ENCODE data around the gene ZNF408.
A peak's percentile ranks its signal among the peaks of the same experiment; 100 is the strongest.

ZNF408 gene

DNA sequence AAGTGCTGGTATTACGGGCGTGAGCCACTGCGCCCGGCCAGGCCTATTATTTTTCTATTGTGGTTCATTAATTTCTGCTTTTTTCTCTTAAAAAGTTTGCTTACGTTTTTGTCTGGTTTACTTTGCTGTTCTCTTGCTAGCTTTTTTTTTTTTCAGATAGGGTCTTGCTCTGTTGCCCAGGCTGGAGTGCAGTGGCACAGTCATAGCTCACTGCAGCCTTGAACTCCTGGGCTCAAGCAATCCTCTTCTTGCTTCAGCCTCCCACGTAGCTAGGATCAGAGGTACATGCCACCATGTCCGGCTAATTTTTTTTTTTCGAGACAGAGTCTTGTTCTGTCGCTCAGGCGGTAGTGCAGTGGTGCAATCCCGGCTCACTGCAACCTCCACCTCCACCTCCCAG lies 36.9 kb downstream of the ZNF408 start:
- Histone ChIP-seq H3K9me3 (no peaks in the 10 kb centered on the region), H3K27me3 (no peaks in the 10 kb centered on the region), H3K4me1 (peaks cover 0 to 6% (median 0%) of the 10 kb centered on the region in 4 donors), H3K36me3 (peaks cover 0 to 20% (median 18%) of the 10 kb centered on the region in 3 donors), H3K4me3 (no peak overlapping the region), H3K27ac (no peak overlapping the region)
- no peak for TF ChIP-seq CTCF (IDR thresholded peaks at IDR 0.05)
- no peak for DNase-seq
- intact Hi-C loops (cut with DNase I; ENCODE audit: low total_unique reads): no loop called here

DNA sequence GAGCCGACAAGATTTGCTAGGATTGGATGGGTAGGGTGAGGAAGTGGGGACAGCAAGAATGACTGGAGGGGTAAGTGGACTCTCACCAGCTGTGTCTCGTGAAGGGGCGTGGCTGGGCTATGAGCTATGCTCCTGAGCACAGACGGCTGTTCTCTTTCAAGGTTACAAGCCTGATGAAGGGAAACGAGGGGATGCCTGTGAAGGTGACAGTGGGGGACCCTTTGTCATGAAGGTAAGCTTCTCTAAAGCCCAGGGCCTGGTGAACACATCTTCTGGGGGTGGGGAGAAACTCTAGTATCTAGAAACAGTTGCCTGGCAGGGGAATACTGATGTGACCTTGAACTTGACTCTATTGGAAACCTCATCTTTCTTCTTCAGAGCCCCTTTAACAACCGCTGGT lies 38.1 kb downstream of the ZNF408 start:
- intact Hi-C loops (cut with DNase I; ENCODE audit: low total_unique reads): no loop called here
- TF ChIP-seq CTCF (IDR thresholded peaks at IDR 0.05): no peak
- H3K27me3 ChIP-seq: no peaks in the 10 kb centered on the region

GRCh38 chr11:46741600-46742484 lies 41.0 kb downstream of the ZNF408 start:
- intact Hi-C loops (cut with DNase I; ENCODE audit: low total_unique reads): no loop called here
- H3K36me3 ChIP-seq: peaks cover 23 to 61% (median 54%) of the 10 kb centered on the region in 3 donors
- TF ChIP-seq CTCF (IDR thresholded peaks at IDR 0.05): no peak

More for the DNA sequence above, 38.1 kb downstream of the ZNF408 start:
- peaks cover 0 to 6% (median 0%) of the 10 kb centered on the region in 4 donors for H3K4me1 ChIP-seq
- H3K36me3 ChIP-seq: peaks cover 10 to 31% (median 30%) of the 10 kb centered on the region in 3 donors
- H3K9me3 ChIP-seq: no peaks in the 10 kb centered on the region
- no peak overlapping the region for H3K4me3 ChIP-seq
- H3K27ac ChIP-seq: no peak overlapping the region
- no peak for DNase-seq

DNA sequence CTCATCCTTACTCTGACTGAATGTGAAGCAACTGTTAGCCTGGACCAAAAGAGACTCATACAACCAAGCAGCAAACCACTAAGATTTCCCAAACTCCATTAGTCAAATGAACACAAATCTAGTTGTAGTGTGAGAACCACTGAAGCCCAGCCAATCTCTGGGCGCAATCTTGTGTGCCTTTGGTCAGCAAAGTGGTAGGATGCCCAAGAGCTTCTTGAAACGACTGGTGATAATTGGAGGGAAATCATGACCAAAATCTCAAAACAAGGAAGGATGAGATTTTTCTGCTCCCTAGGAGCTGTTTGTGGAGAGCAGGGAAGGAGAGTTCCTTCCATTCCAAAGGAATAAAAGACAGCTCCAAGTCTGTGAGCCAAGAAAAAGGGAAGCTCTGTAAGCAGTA lies 42.2 kb downstream of the ZNF408 start:
- H3K36me3 ChIP-seq: peaks cover 35 to 73% (median 66%) of the 10 kb centered on the region in 3 donors
- no peak for TF ChIP-seq CTCF (IDR thresholded peaks at IDR 0.05)
- intact Hi-C loops (cut with DNase I; ENCODE audit: low total_unique reads): no loop called here
- no peak for DNase-seq
- H3K4me1 ChIP-seq: no peaks in the 10 kb centered on the region
- H3K27me3 ChIP-seq: no peaks in the 10 kb centered on the region
- H3K9me3 ChIP-seq: no peaks in the 10 kb centered on the region
- no peak overlapping the region for H3K4me3 ChIP-seq
- H3K27ac ChIP-seq: peak overlapping the region in 1 of 2 donors; percentile 41

More at GRCh38 chr11:46741600-46742484, 41.0 kb downstream of the ZNF408 start:
- no peaks in the 10 kb centered on the region for H3K27me3 ChIP-seq
- H3K4me3 ChIP-seq: no peak overlapping the region
- no peak for DNase-seq
- H3K27ac ChIP-seq: peak overlapping the region in 1 of 2 donors; percentile 41
- no peaks in the 10 kb centered on the region for H3K9me3 ChIP-seq
- H3K4me1 ChIP-seq: no peaks in the 10 kb centered on the region

GRCh38 chr11:46743693-46744339 lies 43.0 kb downstream of the ZNF408 start:
- Histone ChIP-seq H3K36me3 (peaks cover 43 to 81% (median 74%) of the 10 kb centered on the region in 3 donors), H3K27ac (no peak overlapping the region), H3K9me3 (no peaks in the 10 kb centered on the region), H3K4me3 (no peak overlapping the region), H3K4me1 (no peaks in the 10 kb centered on the region), H3K27me3 (no peaks in the 10 kb centered on the region)
- TF ChIP-seq CTCF (IDR thresholded peaks at IDR 0.05): no peak
- DNase-seq: no peak
- intact Hi-C loops (cut with DNase I; ENCODE audit: low total_unique reads): no loop called here

Measured in tibial artery (tissue), 4 donors.